Stimulated activated CD8-positive, alpha-beta memory T cell treated with anti-CD3 and anti-CD28 coated beads, Interleukin-12 subunit alpha, Interleukin-12 subunit beta, amount 100 ng/mL, for 24 hours (primary cell): Measurements from ENCODE around the gene NHLRC4.

Experiments
- DNase-seq: peaks from one replicate; pipeline ENCODE4 v3.0.0-alpha.2; 2020; ENCODE audit errors: extremely low read depth

The NHLRC4 gene

GRCh38 chr16:530111-530817 lies 36.5 kb upstream of the NHLRC4 start:
- no peak for DNase-seq

GRCh38 chr16:531494-532125 lies 35.2 kb upstream of the NHLRC4 start:
- DNase-seq = no peak

DNA sequence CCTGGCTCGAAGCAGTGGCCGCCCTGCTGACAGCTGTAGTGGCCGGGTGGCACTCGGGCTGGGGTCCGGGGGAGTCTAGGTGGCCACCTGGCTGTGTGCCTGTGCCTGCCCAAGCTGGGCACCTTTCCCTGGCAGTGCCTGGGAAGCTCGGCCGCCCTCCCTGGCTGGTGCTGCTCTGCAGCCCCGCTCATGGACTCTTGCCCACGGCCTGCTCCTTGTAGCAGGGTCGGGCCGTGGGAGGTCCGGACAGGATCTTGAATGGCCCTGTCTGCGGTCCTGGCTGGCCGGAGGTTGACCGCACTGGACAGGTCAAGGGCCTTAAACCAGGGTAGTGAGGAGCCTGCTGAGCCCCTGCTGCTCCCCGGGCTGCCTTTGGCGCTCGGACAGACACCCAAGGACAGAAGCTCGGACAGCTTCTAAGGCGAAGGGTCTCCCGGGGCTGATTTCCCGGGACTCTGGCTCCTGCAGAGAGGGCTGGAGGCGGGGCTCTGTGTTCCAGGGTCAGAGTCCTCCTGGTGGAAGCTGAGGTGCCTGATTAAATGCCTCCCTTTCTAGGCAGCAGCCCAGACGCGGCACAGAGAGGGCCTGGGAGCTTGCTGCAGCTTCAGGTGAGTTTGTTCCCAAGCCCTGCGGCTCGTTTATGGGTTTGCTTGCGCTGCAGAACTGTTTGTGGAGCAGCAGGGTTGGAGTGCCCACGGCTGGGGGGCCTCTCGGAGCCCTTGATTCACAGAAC lies 33.2 kb upstream of the NHLRC4 start:
- no peak for DNase-seq

DNA sequence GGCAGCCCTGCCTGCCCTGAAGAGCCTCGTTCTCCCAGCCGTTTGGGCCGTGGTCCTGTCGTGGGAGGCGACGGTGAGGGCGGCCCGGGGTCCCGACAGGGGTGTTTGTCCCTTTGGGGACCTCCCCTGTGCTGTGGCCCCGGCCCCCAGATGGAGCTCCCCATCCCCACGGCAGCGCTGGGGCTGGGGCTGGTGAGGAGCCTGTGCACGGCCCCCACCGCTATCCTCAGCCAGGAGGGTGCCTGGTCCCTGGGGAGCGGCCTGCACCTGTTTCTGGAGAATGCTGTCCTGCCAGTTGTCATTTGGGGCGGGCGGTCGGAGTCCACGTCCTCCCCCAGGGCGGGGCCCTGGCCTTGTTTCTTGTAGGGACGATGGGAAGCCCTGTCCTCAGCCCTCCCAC lies 32.7 kb upstream of the NHLRC4 start:
- DNase-seq = no peak

DNA sequence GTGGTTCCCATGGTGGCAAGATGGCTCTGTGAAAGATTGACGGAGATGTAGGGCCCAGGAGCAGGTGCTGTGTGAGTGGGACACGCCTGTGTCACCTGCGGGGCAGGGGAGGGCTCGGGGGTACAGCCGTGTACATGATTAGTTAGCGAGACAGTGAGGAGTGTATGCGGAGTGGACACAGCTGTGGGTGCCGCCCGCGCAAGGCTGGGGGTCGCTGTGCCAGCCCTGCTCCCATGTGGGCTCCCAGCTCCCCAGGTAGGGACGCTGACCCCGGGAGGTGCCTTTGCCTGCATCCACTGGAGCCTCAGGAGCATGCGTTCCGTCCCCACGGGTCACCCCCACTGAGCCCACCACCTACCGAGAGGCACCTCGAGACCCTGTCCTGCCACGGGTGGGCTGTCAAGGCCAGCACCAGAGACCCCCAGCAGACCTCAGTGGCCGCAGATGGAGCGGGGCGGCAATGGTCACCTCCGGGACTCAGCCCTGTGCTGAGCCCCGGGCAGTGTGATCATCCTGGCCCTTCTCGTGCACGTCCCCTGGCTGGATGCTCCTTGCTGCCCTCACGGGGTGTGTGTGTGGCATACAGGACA lies 31.9 kb upstream of the NHLRC4 start:
- DNase-seq = no peak

DNA sequence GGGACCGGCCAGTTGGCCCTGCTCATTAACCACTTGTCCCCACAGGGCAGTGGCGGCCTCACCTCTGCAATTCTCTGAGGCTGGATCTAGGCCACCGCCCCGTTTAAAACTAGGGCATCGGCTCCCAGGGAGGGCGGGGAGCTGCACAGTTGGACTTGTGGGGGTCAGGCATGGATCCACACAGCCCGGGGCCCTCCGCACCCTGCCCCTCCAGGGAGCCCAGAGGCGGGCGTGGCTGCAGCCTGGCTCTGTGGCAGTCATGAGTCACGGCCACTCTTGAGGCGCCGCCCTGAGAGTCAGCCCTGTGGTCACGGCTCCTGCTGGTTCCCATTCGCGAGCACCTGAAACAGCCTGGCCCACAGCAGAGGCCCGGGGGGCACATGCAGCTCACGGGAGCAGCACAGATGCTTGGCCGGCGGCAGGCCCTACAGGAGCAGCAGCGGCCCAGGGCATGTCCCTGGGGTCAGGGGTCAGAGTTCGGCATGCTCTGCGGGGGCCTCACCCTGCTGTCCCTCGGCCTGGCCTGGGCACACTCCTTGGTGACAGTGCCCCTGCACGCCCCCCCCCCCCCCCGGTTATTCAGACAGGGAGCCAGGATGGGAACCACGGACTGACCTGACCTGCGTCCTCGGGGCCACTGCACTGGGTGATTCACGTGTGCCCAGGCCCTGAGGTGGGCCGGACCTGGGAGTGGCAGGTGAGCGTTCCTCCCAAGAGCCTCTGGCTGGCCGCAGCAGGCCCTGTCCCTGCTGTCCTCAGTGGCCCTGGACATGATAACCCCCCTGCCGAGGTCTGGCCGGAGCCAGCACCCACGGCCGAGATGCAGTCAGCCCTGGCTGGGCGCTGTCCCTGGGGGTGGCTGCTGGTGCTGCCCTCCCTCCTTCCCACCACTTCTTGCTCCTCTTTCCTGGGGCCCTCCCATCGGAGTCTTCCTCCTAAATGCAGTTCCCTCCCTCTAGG lies 31.1 kb upstream of the NHLRC4 start:
- DNase-seq = no peak

- no peak for DNase-seq
Measured at GRCh38 chr16:536746-537145, 30.1 kb upstream of the NHLRC4 start.

GRCh38 chr16:537415-538335 lies 29.1 kb upstream of the NHLRC4 start:
- no peak for DNase-seq

DNA sequence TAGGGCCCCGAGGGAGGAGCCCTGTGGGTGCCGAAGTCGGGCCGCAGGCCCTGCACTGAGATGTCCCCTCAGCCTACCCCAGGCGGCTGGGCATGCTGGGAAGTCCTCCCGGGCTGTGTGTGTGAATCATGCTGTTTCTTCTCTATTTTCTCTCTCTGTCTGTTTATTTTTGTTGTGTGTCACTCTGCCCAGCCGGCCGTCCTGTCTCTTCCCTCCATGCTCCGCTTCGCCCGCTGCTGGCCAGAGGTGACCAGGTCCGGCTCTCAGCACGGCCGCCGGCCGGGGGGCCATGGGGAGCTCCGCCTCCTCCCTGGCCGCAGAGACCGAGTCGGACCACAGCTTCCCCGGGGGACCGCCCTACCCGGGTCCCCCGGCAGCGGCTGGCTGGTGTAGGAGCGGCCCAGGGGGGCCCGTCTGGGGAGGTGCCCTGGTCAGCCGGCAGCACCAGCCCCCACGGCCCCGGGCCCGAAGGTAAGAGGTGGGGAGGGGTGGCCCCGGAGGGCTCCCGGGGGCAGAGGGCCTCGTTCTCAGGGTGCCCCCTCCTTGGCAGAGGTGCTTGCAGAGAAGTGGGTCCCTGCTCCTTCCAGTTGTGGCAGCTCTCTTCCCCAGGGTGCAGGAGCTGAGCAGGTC lies 26.8 kb upstream of the NHLRC4 start:
- no peak for DNase-seq

DNA sequence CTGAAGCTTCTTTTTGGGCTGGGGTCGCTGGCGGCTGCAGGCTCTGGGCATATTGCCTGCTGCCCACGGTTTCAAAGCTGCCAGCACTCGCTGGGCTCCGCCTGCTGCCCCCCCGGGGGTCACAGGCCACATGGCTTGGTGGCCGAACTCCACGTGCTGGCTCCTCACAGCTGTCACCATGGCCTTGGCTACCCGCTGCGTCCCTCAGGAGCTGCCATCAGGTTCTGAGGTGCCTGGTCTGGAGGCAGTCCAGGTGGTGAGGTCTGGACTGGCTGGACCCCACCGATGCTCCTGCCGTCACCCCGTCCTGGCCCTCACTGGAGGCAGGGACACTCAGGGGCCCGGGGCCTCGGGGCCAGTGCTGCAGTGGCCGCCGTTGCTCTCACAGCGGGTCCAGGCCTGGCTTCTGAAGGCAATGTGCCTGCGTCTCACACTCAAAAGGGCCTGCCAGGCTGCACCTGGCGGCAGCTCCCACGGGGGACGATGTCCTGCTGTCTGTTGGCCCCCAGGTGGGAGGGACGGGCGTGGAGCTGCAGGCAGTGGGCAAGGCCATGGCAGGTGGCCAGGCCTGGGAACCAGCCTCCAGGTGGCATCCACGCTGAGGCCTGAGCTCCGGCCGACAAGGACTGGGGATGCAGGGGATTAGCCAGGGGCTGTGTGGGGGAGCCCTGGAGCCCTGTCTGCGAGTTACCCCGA lies 26.0 kb upstream of the NHLRC4 start:
- no peak for DNase-seq

DNA sequence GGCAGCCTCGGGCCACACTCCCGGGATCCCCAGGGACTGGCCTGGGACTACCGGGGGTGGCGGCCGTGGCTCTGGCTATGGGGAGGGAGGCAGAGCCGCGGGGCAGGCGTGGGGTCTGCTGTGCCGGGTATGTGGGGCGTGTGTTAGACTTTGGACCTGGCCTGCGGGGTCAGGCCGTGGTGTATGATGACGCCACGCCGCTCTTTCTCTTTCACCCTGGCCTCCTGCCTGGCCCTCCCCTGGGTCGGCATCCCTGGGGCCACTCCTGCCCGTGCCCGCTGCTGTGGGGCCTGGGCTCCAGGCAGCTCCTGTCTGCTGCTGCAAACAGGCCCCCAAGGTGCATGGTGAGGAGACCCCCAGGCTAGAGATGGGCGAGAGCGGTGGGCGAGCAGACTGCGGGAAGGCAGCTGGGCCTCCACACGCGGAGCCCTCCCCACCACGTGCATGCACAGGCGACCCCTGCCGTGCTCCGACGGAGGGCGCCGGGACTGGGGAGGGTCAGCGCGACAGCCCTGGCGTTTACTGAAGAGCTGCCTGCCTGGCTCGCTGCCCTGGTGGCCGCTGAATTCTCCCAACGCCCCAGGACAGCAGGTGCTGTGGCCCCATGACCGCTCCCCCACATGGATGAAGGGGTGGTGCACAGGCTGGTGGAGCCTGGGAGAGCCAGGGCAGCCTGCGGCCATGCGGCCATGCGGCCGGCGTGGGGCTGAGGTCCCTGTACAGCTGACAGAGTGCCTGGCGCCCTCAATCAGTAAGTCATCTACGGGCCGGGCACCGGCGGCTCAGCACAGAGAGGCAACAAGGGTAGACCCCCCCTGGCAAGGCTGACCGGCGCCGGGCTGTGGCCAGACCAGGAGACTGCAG lies 23.3 kb upstream of the NHLRC4 start:
- DNase-seq = no peak

- no peak for DNase-seq
Measured at GRCh38 chr16:544517-544916, 22.3 kb upstream of the NHLRC4 start.

GRCh38 chr16:546909-547770 lies 19.7 kb upstream of the NHLRC4 start:
- DNase-seq = no peak

- DNase-seq = no peak
Measured at GRCh38 chr16:548586-548985, 18.2 kb upstream of the NHLRC4 start.

DNA sequence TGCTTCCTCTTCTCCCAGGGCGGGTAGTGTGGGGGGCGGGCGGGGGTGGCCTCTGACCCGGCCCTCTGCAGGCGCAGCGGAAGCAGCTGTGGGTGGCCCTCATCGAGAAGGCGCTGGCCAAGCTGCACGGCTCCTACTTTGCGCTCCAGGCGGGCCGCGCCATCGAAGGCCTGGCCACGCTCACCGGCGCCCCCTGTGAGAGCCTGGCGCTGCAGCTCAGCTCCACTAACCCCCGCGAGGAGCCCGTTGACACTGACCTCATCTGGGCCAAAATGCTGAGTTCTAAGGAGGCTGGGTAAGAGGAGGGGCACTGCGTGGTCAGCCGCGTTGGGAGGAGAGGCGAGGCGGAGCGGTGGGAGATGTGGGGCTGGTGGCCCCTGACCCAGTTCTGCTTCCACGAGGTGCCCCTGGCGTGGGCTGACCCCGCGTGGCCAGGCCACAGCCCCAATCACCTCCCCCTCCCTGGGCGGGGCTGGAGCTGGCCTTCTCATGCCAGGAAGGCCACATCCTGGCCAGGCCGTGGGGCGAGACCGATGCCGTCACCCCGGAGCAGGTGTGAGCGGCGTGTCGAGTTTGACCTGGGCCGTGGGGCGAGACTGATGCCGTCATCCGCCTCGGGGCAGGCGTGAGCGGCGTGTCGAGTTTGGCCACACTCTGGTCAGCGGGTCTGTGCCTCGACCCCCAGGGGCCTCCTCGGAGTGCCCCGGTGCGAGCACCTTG lies 17.1 kb upstream of the NHLRC4 start:
- no peak for DNase-seq

DNA sequence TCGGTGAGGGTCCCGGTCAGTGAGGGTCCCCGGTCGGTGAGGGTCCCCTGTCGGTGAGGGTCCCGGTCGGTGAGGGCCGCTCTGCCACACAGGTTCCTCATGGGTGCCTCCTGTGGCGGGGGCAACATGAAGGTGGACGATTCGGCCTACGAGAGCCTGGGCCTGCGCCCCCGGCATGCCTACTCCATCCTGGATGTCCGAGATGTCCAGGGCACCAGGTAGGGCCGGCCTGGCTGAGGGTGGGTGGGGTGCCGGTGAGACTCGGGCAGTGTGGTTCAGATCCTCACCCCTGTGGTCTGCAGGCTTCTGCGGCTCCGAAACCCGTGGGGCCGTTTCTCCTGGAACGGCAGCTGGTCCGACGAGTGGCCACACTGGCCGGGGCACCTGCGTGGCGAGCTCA lies 15.6 kb upstream of the NHLRC4 start:
- DNase-seq = no peak

- DNase-seq = no peak
Measured at GRCh38 chr16:552171-552570, 14.6 kb upstream of the NHLRC4 start.
